IMR-90 (cell line): Measurements from ENCODE around the gene IL20. TPM values are rescaled to one million over a fixed set of nuclear protein-coding genes. Genes with fewer than 3 reads are reported as not detected.
A peak's percentile ranks its signal among the peaks of the same experiment; 100 is the strongest.

Experiments used
- ATAC-seq: fragments of 200-7000 bp; cut with Tn5 transposase; 2 replicates; pipeline ENCODE4 v1.9.1; 2020; ENCODE audit warnings: low read depth, mild to moderate bottlenecking, moderate library complexity
- BruUV-seq: library from RNA; stranded (reverse); fragments of 400-500 nt; replicated peaks from 2 replicates; lab custom pipeline; 2021; lab: Mats Ljungman, UMichigan
- CTCF ChIA-PET: fragments of 300-600 bp; formaldehyde crosslinking; extraction: SDS; loops from one replicate; lab custom pipeline; 2021; ENCODE audit warnings: antibody characterized with exemption; lab: Yijun Ruan, JAX
- POLR2A ChIA-PET: fragments of 300-600 bp; sonication (Branson Sonifier 250); formaldehyde crosslinking; loops from one replicate; lab custom pipeline; 2022; ENCODE audit warnings: antibody characterized with exemption; ENCODE audit not compliant: unreplicated experiment; lab: Charles Lee
- DNase-seq: peaks from one replicate; pipeline ENCODE4 v3.0.0; 2013
- H2AFZ ChIP-seq: replicated peaks from 2 replicates; pipeline ENCODE3; 2013; ENCODE audit warnings: low read length, mild to moderate bottlenecking; ENCODE audit not compliant: poor library complexity
- H2AK5ac ChIP-seq: 2 replicates; pipeline ENCODE4 v1.6.1; 2013; ENCODE audit warnings: low read depth, low read length, inconsistent platforms
- H2AK9ac ChIP-seq: replicated peaks from 2 replicates; pipeline ENCODE3; 2013; ENCODE audit warnings: mild to moderate bottlenecking, low read depth, low read length, moderate library complexity; ENCODE audit not compliant: poor library complexity
- H2BK120ac ChIP-seq: 2 replicates; pipeline ENCODE4 v1.6.1; 2013; ENCODE audit warnings: low read depth, low read length, inconsistent platforms
- H2BK15ac ChIP-seq: 3 replicates; pipeline ENCODE4 v1.6.1; 2013; ENCODE audit warnings: low read depth, low read length, inconsistent platforms
- H2BK20ac ChIP-seq: 2 replicates; pipeline ENCODE4 v1.6.1; 2013; ENCODE audit warnings: low read depth, mild to moderate bottlenecking, inconsistent platforms, low read length, moderate library complexity
- H2BK5ac ChIP-seq: 2 replicates; pipeline ENCODE4 v1.6.1; 2013; ENCODE audit warnings: mild to moderate bottlenecking, low read depth, low read length, inconsistent platforms; ENCODE audit not compliant: poor library complexity, severe bottlenecking
- H3K14ac ChIP-seq: replicated peaks from 2 replicates; pipeline ENCODE4 v1.6.1; 2013; ENCODE audit warnings: low read depth, low read length, inconsistent platforms
- H3K18ac ChIP-seq: 2 replicates; pipeline ENCODE4 v1.6.1; 2013; ENCODE audit warnings: low read depth, low read length, control low read depth
- H3K23ac ChIP-seq: 2 replicates; pipeline ENCODE4 v1.6.1; 2013; ENCODE audit warnings: low read depth, low read length, inconsistent platforms
- H3K27ac ChIP-seq: 2 replicates; pipeline ENCODE4 v1.5.1; 2013; ENCODE audit warnings: mild to moderate bottlenecking, control low read depth, low read length; ENCODE audit not compliant: insufficient read depth
- H3K27me3 ChIP-seq: 2 replicates; pipeline ENCODE4 v1.6.1; 2013; ENCODE audit warnings: low read length; ENCODE audit not compliant: control insufficient read depth, insufficient read depth
- H3K36me3 ChIP-seq: 2 replicates; pipeline ENCODE4 v1.6.1; 2013; ENCODE audit warnings: low read length, mixed read lengths; ENCODE audit not compliant: control insufficient read depth, insufficient read depth
- H3K4ac ChIP-seq: 2 replicates; pipeline ENCODE4 v1.6.1; 2013; ENCODE audit warnings: low read depth, low read length, inconsistent platforms
- H3K4me1 ChIP-seq: 2 replicates; pipeline ENCODE4 v1.6.1; 2013; ENCODE audit warnings: low read length, mixed read lengths; ENCODE audit not compliant: control insufficient read depth, insufficient read depth
- H3K4me2 ChIP-seq: 2 replicates; pipeline ENCODE4 v1.6.1; 2013; ENCODE audit warnings: low read depth, mild to moderate bottlenecking, control low read depth, low read length, moderate library complexity
- H3K4me3 ChIP-seq: 2 replicates; pipeline ENCODE4 v1.5.1; 2013; ENCODE audit warnings: low read depth, mild to moderate bottlenecking, control low read depth, low read length, moderate library complexity; ENCODE audit not compliant: insufficient read depth
- H3K56ac ChIP-seq: 2 replicates; pipeline ENCODE4 v1.6.1; 2013; ENCODE audit warnings: low read length, inconsistent platforms; ENCODE audit not compliant: insufficient read depth; ENCODE audit errors: extremely low read depth
- H3K79me1 ChIP-seq, 2 experiments: 2 replicates each; pipeline ENCODE4 v1.6.1; 2013; ENCODE audit warnings: low read length in 2 of 2, inconsistent platforms in 1 of 2, low read depth in 1 of 2
- H3K9ac ChIP-seq: 2 replicates; pipeline ENCODE4 v1.6.1; 2013; ENCODE audit warnings: low read depth, low read length, control low read depth
- H3K9me1 ChIP-seq: 2 replicates; pipeline ENCODE4 v1.6.1; 2013; ENCODE audit warnings: low read length, inconsistent platforms; ENCODE audit not compliant: insufficient read depth
- H3K9me3 ChIP-seq: 2 replicates; pipeline ENCODE4 v1.6.1; 2013; ENCODE audit warnings: low read length; ENCODE audit not compliant: control insufficient read depth, insufficient read depth
- H4K20me1 ChIP-seq: 2 replicates; pipeline ENCODE4 v1.6.1; 2013; ENCODE audit warnings: low read length, inconsistent platforms; ENCODE audit not compliant: insufficient read depth
- H4K5ac ChIP-seq: 2 replicates; pipeline ENCODE4 v1.6.1; 2013; ENCODE audit warnings: mild to moderate bottlenecking, low read depth, low read length, control low read depth
- H4K8ac ChIP-seq, 2 experiments: 2 replicates each; pipeline ENCODE4 v1.6.1; 2013; ENCODE audit warnings: low read depth in 2 of 2, low read length in 2 of 2, control low read depth in 1 of 2, inconsistent platforms in 1 of 2
- H4K91ac ChIP-seq: 2 replicates; pipeline ENCODE4 v1.6.1; 2013; ENCODE audit warnings: low read depth, low read length, inconsistent platforms; ENCODE audit not compliant: insufficient read depth
- BHLHE40 ChIP-seq: fragments of 150-350 bp; IDR thresholded peaks from 2 replicates; pipeline ENCODE4 v1.6.1; 2016; ENCODE audit warnings: mild to moderate bottlenecking, low read depth, low read length
- CHD1 ChIP-seq: IDR thresholded peaks from 2 replicates; pipeline ENCODE4 v1.6.1; 2012; ENCODE audit warnings: low read depth, low read length, improper control_type of control experiment
- MAFK ChIP-seq: IDR thresholded peaks from 2 replicates; pipeline ENCODE4 v1.6.1; 2012; ENCODE audit warnings: low read depth, low read length, improper control_type of control experiment
- MXI1 ChIP-seq: IDR thresholded peaks from 2 replicates; pipeline ENCODE4 v1.6.1; 2012; ENCODE audit warnings: low read depth, mild to moderate bottlenecking, low read length, moderate library complexity, borderline replicate concordance
- POLR2A ChIP-seq: IDR thresholded peaks from 2 replicates; pipeline ENCODE4 v1.6.1; 2012; ENCODE audit warnings: mild to moderate bottlenecking, low read depth, low read length
- RAD21 ChIP-seq: IDR thresholded peaks from 2 replicates; pipeline ENCODE4 v1.6.1; 2012; ENCODE audit warnings: low read length, improper control_type of control experiment
- SMC3 ChIP-seq: fragments of 150-350 bp; IDR thresholded peaks from 2 replicates; pipeline ENCODE4 v1.6.1; 2016; ENCODE audit warnings: low read depth, mild to moderate bottlenecking, antibody characterized with exemption, low read length, moderate library complexity
- whole genome bisulfite sequencing, 2 experiments: methylation state at CpG; one replicate each; pipeline versions ENCODE4 v1.1.5 to v1.1.7; 2013; ENCODE audit warnings: missing lambda C conversion rate in 2 of 2; ENCODE audit not compliant: insufficient read length in 1 of 2; ENCODE audit errors: extremely low coverage in 2 of 2; 5-methylcytosine and 5-hydroxymethylcytosine counted together
- dilution Hi-C: fragments of 300-500 bp; cut with HindIII; formaldehyde crosslinking; loops from one replicate; pipeline ENCODE4 v1.14.3; 2018; ENCODE audit warnings: low sequenced_read_pairs; ENCODE audit not compliant: unreplicated experiment
- in situ Hi-C: fragments of 300-500 bp; cut with MboI; formaldehyde crosslinking; loops from 3 replicates; pipeline ENCODE4 v1.14.3; 2019; ENCODE audit warnings: low sequenced_read_pairs, inconsistent platforms, mixed read lengths
- intact Hi-C: fragments of 100-400 bp; cut with micrococcal nuclease; formaldehyde crosslinking; loops from 2 replicates; pipeline ENCODE4 v1.10.0; 2022
- polyA plus RNA-seq, 3 experiments: library from polyadenylated mRNA; depleted of rRNA; stranded (reverse); fragments of >200 nt; gene quantifications; 2 replicates each; pipeline ENCODE4 v1.2.3, GENCODE V29; 2012; ENCODE audit warnings: low replicate concordance in 1 of 3
- total RNA-seq: library from RNA; depleted of rRNA; stranded (reverse); fragments of >200 nt; gene quantifications from 2 replicates; pipeline ENCODE4 v1.2.3, GENCODE V29; 2012
- TF ChIP-seq, protein P1 (sequence below): fragments of 150-350 bp; IDR thresholded peaks from 2 replicates; pipeline ENCODE4 v1.6.1; 2017; ENCODE audit warnings: mild to moderate bottlenecking, antibody characterized with exemption, low read length, low read depth
- TF ChIP-seq, protein P2 (sequence below): conservative IDR thresholded peaks from 2 replicates; pipeline ENCODE4 v1.5.1; 2012; ENCODE audit warnings: mild to moderate bottlenecking, low read depth, low read length, improper control_type of control experiment

Gene IL20
- total and polyA plus RNA-seq, 2 of the 4 experiments (the other 2 are of a cell fraction): not detected

DNA sequence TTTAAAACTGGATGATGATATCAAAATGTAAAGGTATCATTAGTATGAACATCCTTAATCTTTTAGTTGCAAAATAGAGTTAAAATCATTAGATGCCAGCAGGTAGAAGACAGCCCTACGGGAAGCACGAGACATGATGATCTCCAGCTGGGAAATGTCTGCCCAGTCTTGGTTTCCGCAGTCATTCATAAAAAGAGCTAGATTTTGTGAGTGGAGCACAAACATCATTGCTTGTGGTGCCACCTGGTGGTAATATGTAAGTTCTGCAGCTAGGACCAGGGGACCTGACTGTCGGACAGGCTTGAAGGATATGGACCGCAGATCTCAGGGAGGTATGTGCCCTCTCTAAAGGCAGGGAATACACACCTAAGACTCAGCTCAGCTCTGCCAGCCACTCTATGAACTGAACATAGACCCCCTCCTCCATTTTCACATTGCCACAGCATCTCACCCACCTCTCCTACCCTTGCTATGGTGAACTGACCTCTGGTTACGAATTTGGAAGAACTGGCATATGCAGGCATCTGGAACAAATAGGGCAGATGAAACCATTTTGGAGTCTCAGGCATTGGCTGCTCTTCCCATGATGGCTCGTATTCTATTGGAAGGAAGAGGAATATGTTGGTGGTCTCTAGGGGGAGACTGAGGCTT, 47.1 kb downstream of the IL20 start:
- Histone ChIP-seq H3K9me1 (peaks cover 4% of the 10 kb centered on the region; the same call in 1 of the 2 replicates), H4K20me1 (no peaks in the 10 kb centered on the region), H3K56ac (no peak overlapping the region), H3K4me2 (no peak overlapping the region), H3K9me3 (no peaks in the 10 kb centered on the region), H4K5ac (no peak overlapping the region), H3K27me3 (peaks cover 37% of the 10 kb centered on the region), H2BK120ac (no peak overlapping the region), H3K4me3 (no peak overlapping the region), H2AK9ac (peak overlapping the region; percentile 22), H3K27ac (no peak overlapping the region), H3K18ac (no peak overlapping the region), H4K8ac (no peak overlapping the region), H3K9ac (no peak overlapping the region), H4K91ac (no peak overlapping the region), H2AFZ (no peak overlapping the region), H2BK5ac (no peak overlapping the region), H2BK20ac (0 out of 2 replicates have a peak overlapping the region, but pooled peaks have one; percentile 13), H2AK5ac (no peak overlapping the region), H3K4me1 (peaks cover 3% of the 10 kb centered on the region), H3K36me3 (no peaks in the 10 kb centered on the region), H3K4ac (no peak overlapping the region), H3K23ac (no peak overlapping the region), H2BK15ac (no peak overlapping the region), H3K79me1 (no peaks in the 10 kb centered on the region), H3K14ac (no peak overlapping the region)
- intact Hi-C loops: loop anchor here (1.0 to 10.0 kb wide), 7 partner anchors 103 to 492 kb away; no protein-coding TSS in a partner anchor
- DNase-seq: peak; percentile 75
- TF ChIP-seq SMC3 (peak; percentile 93), MAFK (no peak), BHLHE40 (peak; percentile 42; the same call in 1 of the 2 replicates), RAD21 (peak; percentile 90), POLR2A (0 out of 2 replicates have a peak, but pooled peaks have one; percentile 24), CHD1 (no peak), MXI1 (no peak)
- TF ChIP-seq, protein P1, sequence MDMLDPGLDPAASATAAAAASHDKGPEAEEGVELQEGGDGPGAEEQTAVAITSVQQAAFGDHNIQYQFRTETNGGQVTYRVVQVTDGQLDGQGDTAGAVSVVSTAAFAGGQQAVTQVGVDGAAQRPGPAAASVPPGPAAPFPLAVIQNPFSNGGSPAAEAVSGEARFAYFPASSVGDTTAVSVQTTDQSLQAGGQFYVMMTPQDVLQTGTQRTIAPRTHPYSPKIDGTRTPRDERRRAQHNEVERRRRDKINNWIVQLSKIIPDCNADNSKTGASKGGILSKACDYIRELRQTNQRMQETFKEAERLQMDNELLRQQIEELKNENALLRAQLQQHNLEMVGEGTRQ: no peak
- TF ChIP-seq, protein P2, sequence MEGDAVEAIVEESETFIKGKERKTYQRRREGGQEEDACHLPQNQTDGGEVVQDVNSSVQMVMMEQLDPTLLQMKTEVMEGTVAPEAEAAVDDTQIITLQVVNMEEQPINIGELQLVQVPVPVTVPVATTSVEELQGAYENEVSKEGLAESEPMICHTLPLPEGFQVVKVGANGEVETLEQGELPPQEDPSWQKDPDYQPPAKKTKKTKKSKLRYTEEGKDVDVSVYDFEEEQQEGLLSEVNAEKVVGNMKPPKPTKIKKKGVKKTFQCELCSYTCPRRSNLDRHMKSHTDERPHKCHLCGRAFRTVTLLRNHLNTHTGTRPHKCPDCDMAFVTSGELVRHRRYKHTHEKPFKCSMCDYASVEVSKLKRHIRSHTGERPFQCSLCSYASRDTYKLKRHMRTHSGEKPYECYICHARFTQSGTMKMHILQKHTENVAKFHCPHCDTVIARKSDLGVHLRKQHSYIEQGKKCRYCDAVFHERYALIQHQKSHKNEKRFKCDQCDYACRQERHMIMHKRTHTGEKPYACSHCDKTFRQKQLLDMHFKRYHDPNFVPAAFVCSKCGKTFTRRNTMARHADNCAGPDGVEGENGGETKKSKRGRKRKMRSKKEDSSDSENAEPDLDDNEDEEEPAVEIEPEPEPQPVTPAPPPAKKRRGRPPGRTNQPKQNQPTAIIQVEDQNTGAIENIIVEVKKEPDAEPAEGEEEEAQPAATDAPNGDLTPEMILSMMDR: peak; percentile 89
- ATAC-seq: peak; percentile 80
- CTCF ChIA-PET: interaction anchor here (0.6 to 2.7 kb wide), 19 partner anchors 10 to 286 kb away, joined by 3 to 39 read pairs (median 3); partner anchors contain the start of gene IL20
- dilution Hi-C loops: no loop called here
- in situ Hi-C loops: loop anchor here (5.0 to 10.0 kb wide), 4 partner anchors 105 to 428 kb away; partner anchors contain the start of gene EIF2D
- POLR2A ChIA-PET: no interaction called here
- BruUV-seq: no TSS peak
- WGBS, 2 experiments: 56% methylated on average over 2 of the region's 7 CpGs; no CpG with 5 or more reads in 1 of the 2 experiments
